ENCODE results near the gene SIRPB1.
"Not testable (repeated sequence)": the region's sequence is repeated elsewhere in the genome, so short reads cannot be mapped to it uniquely, and the experiment has no call there.

The SIRPB1 gene

GRCh38 chr20:1619861-1620444, at the start of gene SIRPB1:
Gene SIRPB1 (minus strand): TSS chr20:1620009. CDS start chr20:1619944, 65 bp downstream.
- DNase-seq = peak; percentile 7

GRCh38 chr20:1669304-1669703, 49.5 kb upstream of the SIRPB1 start:
- peak; percentile 10 for DNase-seq

DNA sequence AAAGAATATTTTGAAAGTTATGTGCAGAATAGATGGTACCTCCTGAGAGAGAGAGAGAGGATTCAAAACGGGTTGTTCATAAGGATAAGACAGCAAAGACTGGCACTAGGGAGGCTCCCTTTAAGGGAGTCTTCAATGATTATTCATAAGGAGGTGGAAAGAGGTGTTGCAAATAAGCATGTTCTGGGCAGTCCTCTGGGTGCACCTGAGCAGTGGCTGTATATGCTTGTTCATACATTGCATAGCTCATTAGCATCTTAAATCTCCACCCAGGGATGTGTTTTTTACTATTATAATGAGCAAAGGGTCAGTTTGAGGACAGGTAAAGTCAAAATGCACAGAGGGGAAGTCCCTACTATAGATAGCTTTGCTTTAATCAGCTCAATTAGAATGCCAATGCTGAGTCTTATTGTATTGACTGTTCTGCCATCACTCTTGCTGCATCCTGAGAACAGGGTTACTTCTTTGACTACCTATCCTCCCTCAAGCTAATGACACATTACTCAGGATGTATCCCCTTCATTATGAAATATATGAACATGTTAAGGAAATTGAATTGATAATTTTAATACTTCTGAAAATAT, 47.8 kb upstream of the SIRPB1 start:
- no peak for DNase-seq

- DNase-seq = no peak
Measured at GRCh38 chr20:1666802-1667201, 47.0 kb upstream of the SIRPB1 start.

- DNase-seq = no peak
Measured at GRCh38 chr20:1665345-1665744, 45.5 kb upstream of the SIRPB1 start.

DNA sequence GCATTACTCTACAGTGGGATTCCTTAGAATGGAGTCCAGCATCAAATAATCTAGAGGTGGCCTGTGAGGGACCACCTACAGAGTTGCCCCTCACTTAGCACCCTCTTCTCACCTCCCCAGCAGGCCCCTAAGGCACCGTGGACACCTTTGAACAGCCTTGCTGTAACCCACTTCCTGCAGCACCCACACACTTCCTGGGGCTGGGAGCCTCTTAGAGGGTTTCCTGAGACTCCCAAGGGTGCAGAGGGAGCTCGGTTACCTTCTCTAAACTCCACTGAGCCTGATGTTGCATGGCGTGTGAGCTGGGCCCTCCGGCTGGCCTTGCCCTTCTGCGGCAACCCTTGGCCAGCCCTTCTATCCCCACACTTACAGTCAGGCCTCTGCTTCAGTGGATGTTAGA, 45.1 kb upstream of the SIRPB1 start:
- DNase-seq = no peak

- DNase-seq = no peak
Measured at GRCh38 chr20:1663917-1664316, 44.1 kb upstream of the SIRPB1 start.

DNA sequence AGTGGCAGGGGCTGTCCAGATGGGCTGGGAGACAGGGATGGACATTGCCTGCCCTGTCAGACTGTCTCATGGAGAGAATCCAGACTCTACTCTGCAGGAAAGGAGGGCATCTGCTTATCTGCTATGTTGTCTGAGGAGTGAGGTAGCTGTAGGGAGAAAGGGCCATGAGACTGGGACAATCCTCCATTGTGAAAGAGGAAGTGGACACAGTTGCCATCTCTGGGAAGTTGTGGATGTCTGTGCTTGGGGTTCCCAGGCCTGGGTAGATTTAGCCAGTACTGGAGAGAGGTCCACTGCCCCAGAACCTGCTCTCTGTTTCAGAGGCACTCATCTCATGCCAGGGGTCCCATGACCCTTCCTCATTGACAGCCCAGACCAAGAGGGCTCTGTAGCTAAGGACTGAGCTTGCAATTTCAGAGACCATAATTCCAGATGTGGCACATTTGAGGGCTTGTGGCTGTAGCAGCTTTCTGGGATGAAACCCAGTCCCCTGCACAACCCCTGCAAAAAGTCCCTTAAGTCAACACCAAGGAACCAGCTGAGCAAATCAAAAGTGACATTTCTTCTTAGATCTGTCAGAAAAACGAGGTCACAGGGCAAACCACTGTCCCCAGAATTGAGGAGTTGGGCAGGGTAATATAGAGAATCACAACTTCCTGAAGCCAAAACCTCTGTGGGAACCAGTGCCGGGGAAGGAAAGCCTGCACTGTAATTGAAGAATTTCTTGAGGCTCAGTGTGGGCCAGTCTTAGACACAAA, 41.9 kb upstream of the SIRPB1 start:
- no peak for DNase-seq

GRCh38 chr20:1660246-1660645, 40.4 kb upstream of the SIRPB1 start:
- DNase-seq = no peak

GRCh38 chr20:1657556-1658334, 37.9 kb upstream of the SIRPB1 start, which contains the start of gene SIRPG:
Gene SIRPG (minus strand): TSS chr20:1657779. CDS start chr20:1657714, 65 bp downstream.
- DNase-seq = no peak

GRCh38 chr20:1656844-1657243, 37.0 kb upstream of the SIRPB1 start:
- no peak for DNase-seq

- no peak for DNase-seq
Measured at GRCh38 chr20:1654996-1655395, 35.2 kb upstream of the SIRPB1 start.

DNA sequence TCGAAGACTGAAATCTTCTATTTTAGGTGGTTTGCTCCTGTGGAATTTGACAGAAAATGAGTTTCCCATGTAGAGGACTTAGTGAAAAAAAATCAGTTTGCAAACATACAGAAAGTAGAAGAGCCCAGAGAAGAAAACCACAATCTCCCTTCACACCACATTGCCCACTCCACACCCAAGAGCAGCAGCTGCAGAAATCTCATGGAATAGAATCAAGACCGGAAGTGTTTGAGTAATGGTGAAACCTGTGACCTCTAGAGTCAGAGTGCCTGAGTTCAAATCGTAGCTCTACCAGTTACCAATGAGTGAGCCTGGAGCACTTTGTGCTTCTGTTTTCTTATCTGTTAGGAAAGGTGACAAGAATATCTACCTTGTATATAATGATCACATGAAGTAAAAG, 33.2 kb upstream of the SIRPB1 start:
- DNase-seq = no peak

- no peak for DNase-seq
Measured at GRCh38 chr20:1652104-1652503, 32.3 kb upstream of the SIRPB1 start.

DNA sequence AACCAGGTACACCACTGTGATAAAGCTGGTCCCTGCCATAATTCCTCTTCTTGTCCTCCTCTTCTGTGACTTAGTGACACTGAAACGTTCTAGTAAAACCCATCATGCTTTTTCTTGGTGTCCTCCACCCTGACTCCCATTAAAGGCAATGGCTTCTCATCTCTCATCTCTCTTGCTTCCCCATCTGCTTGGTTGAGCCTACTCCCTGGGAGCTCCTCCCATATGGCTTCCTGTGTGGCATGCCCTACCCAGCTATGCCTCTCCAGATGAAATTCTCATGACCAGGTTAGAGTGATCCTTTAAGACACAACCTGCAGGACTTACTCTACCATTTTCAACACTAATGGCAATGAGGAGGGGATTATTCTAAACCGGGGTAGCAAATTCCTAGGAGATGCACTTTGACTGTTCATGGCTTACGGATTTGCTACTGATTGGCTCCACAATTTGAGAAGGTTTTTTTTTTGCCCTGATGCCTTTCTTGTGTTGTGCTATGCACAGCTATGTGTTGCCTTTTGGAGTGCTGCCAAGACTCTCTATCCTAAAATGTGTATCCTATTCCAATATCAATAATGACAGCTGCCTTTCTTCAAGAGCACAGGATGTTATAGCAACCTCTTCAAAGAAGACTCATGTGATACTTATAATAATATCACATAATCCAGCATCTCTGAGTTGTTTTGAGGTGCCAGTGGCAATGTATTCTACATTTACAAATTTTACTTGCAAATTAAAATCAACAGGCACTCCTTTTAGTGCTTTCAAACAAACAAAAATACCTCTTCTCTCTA, 31.7 kb upstream of the SIRPB1 start:
- DNase-seq = no peak

GRCh38 chr20:1648101-1648500, 28.3 kb upstream of the SIRPB1 start:
- DNase-seq = no peak

DNA sequence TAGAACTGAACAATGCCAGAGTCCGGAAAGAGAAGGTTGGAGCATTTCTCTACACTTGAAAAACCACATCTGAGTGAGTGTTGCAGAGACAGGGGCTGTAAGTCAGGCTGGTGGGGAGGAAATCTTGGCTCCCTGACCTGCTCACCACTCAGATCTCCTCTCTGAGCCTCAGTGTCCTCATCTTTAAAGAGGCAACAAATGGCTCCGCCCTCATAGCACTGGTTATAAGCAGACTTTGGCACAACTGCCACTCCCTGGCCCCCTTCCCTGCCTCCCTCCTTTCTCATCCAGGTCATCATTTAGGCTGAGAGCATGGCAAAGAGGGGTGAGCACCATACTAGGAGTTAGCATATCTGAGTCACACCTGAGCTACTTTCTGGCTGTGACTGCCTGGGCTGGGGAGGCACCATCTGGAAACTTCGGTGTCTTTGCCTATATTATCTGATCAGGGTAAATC, 27.2 kb upstream of the SIRPB1 start:
- no peak for DNase-seq

- no peak for DNase-seq
Measured at GRCh38 chr20:1644101-1644962, 24.5 kb upstream of the SIRPB1 start.

GRCh38 chr20:1638643-1639042, 18.8 kb upstream of the SIRPB1 start:
- DNase-seq = not testable (repeated sequence)

DNA sequence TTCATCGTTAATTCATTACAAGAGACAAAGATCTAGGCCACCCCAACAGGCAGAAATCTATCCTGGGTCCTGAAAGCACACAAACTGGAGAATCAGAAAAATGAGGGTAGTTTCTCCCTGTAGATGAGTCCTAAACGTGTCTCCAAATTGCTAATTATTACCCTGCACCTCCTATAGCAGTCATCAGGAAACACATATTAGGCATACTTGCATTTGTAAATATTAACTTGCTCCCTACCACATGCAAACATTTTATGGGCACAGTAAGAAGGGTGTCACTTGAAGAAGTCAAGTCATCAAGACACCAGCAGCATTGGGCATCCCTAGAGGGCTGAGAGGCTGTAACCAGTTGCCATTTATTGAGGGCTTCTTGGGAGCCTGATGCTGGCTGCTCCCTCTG, 17.9 kb upstream of the SIRPB1 start:
- DNase-seq = no peak

DNA sequence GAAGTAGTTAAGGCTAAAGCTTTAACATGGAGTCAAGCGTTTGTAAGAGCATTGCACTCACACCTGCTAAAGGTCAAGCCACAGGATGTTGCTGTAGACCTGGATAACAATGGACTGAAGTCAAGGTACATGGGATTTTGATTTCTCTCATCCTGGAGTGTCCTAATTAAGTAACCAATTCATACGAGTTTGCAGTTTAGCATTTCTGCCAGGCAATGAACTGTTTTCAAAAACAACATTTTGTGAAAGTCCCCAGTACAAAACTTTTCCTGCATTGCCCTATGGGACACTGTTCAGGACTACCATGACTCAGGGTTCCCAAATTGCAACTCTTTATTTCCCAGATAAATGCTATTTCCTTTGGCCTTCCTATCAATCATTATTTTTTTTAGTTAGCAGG, 17.4 kb upstream of the SIRPB1 start:
- no peak for DNase-seq

DNA sequence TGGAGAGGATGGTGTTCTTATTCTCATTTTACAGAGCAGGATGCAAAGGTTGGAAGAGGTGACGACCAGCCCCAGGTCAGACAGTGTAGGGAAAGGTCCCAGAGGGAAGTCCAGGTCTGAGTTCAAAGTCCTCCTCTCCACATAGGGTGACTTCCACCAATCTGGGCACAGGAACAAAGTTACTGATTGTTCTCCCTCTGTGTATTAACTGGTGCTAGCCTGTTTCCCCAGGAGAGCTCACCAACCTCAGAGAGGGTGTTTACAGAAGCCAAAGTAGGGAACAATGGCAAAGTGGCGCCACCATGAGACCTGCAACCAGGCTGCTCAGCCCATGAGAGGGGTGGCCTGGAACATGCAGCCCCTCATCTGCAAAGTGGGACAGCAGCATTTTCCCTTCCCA, 16.8 kb upstream of the SIRPB1 start:
- DNase-seq = no peak
